Neural cell (in vitro differentiated cells): ENCODE measurements around the gene CLTCL1. TPM values are rescaled to one million over a fixed set of nuclear protein-coding genes. Genes with fewer than 3 reads are reported as not detected.

Experiments
- H2AFZ ChIP-seq: fragments of 200-600, 300-800 bp; sonication (generic), shearing (Covaris generic); 2 replicates; pipeline ENCODE4 v1.6.0; 2014; ENCODE audit warnings: low read depth, mild to moderate bottlenecking, antibody characterized with exemption, low read length, moderate library complexity
- H3F3A ChIP-seq: fragments of 200-600 bp; shearing (Covaris generic); 2 replicates; pipeline ENCODE4 v1.6.1; 2016; ENCODE audit warnings: mild to moderate bottlenecking, moderate library complexity, mixed read lengths, antibody characterized with exemption, low read length; ENCODE audit not compliant: insufficient read depth, poor library complexity, severe bottlenecking
- H3K27ac ChIP-seq: fragments of 200-600, 300-800 bp; sonication (generic), shearing (Covaris generic); 2 replicates; pipeline ENCODE4 v1.5.1; 2014; ENCODE audit warnings: mild to moderate bottlenecking, low read length, moderate library complexity
- H3K27me3 ChIP-seq: fragments of 300-800, 200-600 bp; sonication (generic), shearing (Covaris generic); 2 replicates; pipeline ENCODE4 v1.6.0; 2014; ENCODE audit warnings: mild to moderate bottlenecking, low read depth, low read length, moderate library complexity; ENCODE audit not compliant: insufficient read depth
- H3K36me3 ChIP-seq: fragments of 300-800, 200-600 bp; sonication (generic), shearing (Covaris generic); 2 replicates; pipeline ENCODE4 v1.5.1; 2014; ENCODE audit warnings: mild to moderate bottlenecking, antibody characterized with exemption, low read length, moderate library complexity; ENCODE audit not compliant: insufficient read depth
- H3K4me2 ChIP-seq: fragments of 300-800, 200-600 bp; sonication (generic), shearing (Covaris generic); 2 replicates; pipeline ENCODE4 v1.6.0; 2014; ENCODE audit warnings: mild to moderate bottlenecking, low read length
- H3K4me3 ChIP-seq: fragments of 300-800, 200-600 bp; sonication (generic), shearing (Covaris generic); 2 replicates; pipeline ENCODE4 v1.5.1; 2014; ENCODE audit warnings: mild to moderate bottlenecking, low read length, moderate library complexity
- H3K79me2 ChIP-seq: fragments of 200-600 bp; shearing (Covaris generic); replicated peaks from 2 replicates; pipeline ENCODE4 v1.6.0; 2014; ENCODE audit warnings: mild to moderate bottlenecking, low read length, moderate library complexity; ENCODE audit not compliant: insufficient read depth
- H3K9ac ChIP-seq: fragments of 300-800, 200-600 bp; sonication (generic), shearing (Covaris generic); 2 replicates; pipeline ENCODE4 v1.6.1; 2016; ENCODE audit warnings: mild to moderate bottlenecking, low read length, mixed read lengths
- H3K9me2 ChIP-seq: fragments of 200-600 bp; shearing (Covaris generic); 2 replicates; pipeline ENCODE4 v1.6.1; 2016; ENCODE audit warnings: mild to moderate bottlenecking, low read length, mixed read lengths; ENCODE audit not compliant: insufficient read depth
- H3K9me3 ChIP-seq: fragments of 200-600, 300-800 bp; sonication (generic), shearing (Covaris generic); 2 replicates; pipeline ENCODE4 v1.6.1; 2016; ENCODE audit warnings: mild to moderate bottlenecking, mixed run types, low read length, moderate library complexity, mixed read lengths
- H4K20me1 ChIP-seq: fragments of 200-600 bp; shearing (Covaris generic); 2 replicates; pipeline ENCODE4 v1.6.1; 2016; ENCODE audit warnings: mild to moderate bottlenecking, mixed run types; ENCODE audit not compliant: insufficient read depth
- EP300 ChIP-seq: fragments of 450-650 bp; conservative IDR thresholded peaks from 2 replicates; pipeline ENCODE4 v1.6.1; 2014; ENCODE audit warnings: antibody characterized with exemption, mild to moderate bottlenecking, moderate library complexity; ENCODE audit not compliant: poor library complexity, severe bottlenecking
- EZH2 ChIP-seq: fragments of 200-600, 300-800 bp; shearing (Covaris generic), sonication (generic); IDR thresholded peaks from 2 replicates; pipeline ENCODE4 v1.6.1; 2014; ENCODE audit warnings: antibody characterized with exemption, low read length, borderline replicate concordance, mild to moderate bottlenecking; ENCODE audit not compliant: insufficient read depth, poor library complexity, severe bottlenecking
- MXI1 ChIP-seq: fragments of 450-650 bp; conservative IDR thresholded peaks from 2 replicates; pipeline ENCODE4 v1.6.1; 2014; ENCODE audit warnings: antibody characterized with exemption, mild to moderate bottlenecking; ENCODE audit not compliant: poor library complexity, severe bottlenecking
- POLR2AphosphoS5 ChIP-seq: IDR thresholded peaks from 2 replicates; pipeline ENCODE4 v1.6.1; 2012
- RAD21 ChIP-seq: fragments of 450-650 bp; conservative IDR thresholded peaks from 2 replicates; pipeline ENCODE4 v1.6.1; 2014; ENCODE audit warnings: antibody characterized with exemption, mild to moderate bottlenecking, moderate library complexity
- SMC3 ChIP-seq: fragments of 450-650 bp; conservative IDR thresholded peaks from 2 replicates; pipeline ENCODE4 v1.6.1; 2014; ENCODE audit warnings: antibody characterized with exemption, mild to moderate bottlenecking, moderate library complexity; ENCODE audit not compliant: poor library complexity
- TAF1 ChIP-seq: IDR thresholded peaks from 2 replicates; pipeline ENCODE4 v1.6.1; 2012; ENCODE audit warnings: low read depth
- polyA plus RNA-seq: library from polyadenylated mRNA; depleted of rRNA; stranded (reverse); fragments of >200 nt; gene quantifications from 2 replicates; pipeline ENCODE4 v1.2.3, GENCODE V29; 2014
- TF ChIP-seq, protein P1 (sequence below): IDR thresholded peaks from 2 replicates; pipeline ENCODE4 v1.6.1; 2012; ENCODE audit warnings: borderline replicate concordance
- TF ChIP-seq, protein P2 (sequence below): fragments of 450-650 bp; IDR thresholded peaks from 2 replicates; pipeline ENCODE4 v1.5.1; 2014; ENCODE audit warnings: antibody characterized with exemption, mild to moderate bottlenecking, moderate library complexity; ENCODE audit not compliant: poor library complexity, severe bottlenecking

The CLTCL1 gene
- polyA plus RNA-seq, 1 donor from 2014 or later, result 7.8 TPM

DNA sequence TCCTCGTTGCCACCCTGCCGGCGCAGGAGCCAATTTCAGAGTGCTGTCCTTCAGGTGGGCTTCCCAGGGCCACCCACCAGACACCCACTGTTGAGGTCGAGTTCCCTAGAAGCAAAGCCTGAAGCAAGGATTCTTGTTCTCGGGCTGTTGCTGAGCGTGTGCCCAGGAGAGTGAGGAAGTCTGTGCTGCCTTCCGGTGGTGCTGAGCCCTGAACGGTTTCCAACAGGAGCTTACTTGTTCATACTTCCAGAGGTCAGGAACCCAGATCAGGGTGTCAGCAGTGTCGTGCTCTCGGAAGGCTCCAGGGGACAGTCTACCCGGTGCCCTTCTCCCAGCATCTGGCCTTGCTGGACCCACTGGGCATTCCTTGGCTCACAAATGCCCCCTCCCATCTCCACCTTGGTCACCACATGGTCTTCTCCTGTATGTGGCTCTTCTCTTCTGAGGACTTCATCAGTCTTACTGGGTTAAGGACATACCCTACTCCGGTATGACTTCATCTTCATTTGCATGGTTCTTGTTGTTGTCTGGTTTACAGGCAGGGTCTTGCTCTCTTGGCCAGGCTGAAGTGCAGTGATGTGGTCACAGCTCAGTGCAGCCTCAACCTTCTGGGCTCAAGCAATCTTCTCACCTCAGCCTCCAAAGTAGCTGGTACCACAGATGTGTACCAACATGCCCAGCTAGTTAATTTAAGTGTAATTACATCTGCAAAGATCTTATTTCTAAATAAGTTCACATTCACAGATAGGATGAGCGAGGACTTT lies 124.2 kb downstream of the CLTCL1 start:
- Histone ChIP-seq H3K4me3 (no peak overlapping the region), H3K9me2 (no peaks in the 10 kb centered on the region), H3K36me3 (no peaks in the 10 kb centered on the region), H4K20me1 (no peaks in the 10 kb centered on the region), H3K27ac (no peak overlapping the region), H3K27me3 (peaks cover 38% of the 10 kb centered on the region), H2AFZ (no peak overlapping the region), H3K9ac (no peak overlapping the region), H3K4me2 (no peak overlapping the region), H3K79me2 (peaks cover 7% of the 10 kb centered on the region), H3F3A (no peaks in the 10 kb centered on the region), H3K9me3 (no peaks in the 10 kb centered on the region)
- no peak for TF ChIP-seq RAD21
- TF ChIP-seq, protein P1, sequence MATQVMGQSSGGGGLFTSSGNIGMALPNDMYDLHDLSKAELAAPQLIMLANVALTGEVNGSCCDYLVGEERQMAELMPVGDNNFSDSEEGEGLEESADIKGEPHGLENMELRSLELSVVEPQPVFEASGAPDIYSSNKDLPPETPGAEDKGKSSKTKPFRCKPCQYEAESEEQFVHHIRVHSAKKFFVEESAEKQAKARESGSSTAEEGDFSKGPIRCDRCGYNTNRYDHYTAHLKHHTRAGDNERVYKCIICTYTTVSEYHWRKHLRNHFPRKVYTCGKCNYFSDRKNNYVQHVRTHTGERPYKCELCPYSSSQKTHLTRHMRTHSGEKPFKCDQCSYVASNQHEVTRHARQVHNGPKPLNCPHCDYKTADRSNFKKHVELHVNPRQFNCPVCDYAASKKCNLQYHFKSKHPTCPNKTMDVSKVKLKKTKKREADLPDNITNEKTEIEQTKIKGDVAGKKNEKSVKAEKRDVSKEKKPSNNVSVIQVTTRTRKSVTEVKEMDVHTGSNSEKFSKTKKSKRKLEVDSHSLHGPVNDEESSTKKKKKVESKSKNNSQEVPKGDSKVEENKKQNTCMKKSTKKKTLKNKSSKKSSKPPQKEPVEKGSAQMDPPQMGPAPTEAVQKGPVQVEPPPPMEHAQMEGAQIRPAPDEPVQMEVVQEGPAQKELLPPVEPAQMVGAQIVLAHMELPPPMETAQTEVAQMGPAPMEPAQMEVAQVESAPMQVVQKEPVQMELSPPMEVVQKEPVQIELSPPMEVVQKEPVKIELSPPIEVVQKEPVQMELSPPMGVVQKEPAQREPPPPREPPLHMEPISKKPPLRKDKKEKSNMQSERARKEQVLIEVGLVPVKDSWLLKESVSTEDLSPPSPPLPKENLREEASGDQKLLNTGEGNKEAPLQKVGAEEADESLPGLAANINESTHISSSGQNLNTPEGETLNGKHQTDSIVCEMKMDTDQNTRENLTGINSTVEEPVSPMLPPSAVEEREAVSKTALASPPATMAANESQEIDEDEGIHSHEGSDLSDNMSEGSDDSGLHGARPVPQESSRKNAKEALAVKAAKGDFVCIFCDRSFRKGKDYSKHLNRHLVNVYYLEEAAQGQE, result no peak
- TF ChIP-seq TAF1, result no peak
- TF ChIP-seq, protein P2, sequence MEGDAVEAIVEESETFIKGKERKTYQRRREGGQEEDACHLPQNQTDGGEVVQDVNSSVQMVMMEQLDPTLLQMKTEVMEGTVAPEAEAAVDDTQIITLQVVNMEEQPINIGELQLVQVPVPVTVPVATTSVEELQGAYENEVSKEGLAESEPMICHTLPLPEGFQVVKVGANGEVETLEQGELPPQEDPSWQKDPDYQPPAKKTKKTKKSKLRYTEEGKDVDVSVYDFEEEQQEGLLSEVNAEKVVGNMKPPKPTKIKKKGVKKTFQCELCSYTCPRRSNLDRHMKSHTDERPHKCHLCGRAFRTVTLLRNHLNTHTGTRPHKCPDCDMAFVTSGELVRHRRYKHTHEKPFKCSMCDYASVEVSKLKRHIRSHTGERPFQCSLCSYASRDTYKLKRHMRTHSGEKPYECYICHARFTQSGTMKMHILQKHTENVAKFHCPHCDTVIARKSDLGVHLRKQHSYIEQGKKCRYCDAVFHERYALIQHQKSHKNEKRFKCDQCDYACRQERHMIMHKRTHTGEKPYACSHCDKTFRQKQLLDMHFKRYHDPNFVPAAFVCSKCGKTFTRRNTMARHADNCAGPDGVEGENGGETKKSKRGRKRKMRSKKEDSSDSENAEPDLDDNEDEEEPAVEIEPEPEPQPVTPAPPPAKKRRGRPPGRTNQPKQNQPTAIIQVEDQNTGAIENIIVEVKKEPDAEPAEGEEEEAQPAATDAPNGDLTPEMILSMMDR, result no peak
- no peak for TF ChIP-seq POLR2AphosphoS5
- no peak for TF ChIP-seq EZH2
- TF ChIP-seq SMC3, result no peak
- no peak for TF ChIP-seq MXI1
- no peak for TF ChIP-seq EP300

DNA sequence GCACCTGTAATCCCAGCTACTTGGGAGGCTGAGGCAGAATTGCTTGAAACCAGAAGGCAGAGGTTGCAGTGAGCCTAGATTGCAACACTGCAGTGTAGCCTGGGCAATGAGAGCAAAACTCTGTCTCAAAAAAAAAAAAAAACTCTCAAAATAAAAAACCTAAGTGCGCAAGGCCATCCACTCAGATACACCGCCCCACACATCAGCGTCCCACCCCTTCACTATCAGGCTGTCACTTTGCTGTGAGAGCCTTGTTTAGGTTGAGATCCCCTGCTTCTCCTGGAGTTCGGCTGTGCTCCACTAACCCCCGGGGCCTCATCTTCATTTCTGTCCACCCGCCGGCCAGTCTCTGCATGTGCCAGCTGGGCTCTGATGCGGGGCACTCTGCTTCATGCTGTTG lies 125.1 kb downstream of the CLTCL1 start:
- H3K27me3 ChIP-seq, result peaks cover 38% of the 10 kb centered on the region

More for the DNA sequence above, 125.1 kb downstream of the CLTCL1 start:
- Histone ChIP-seq H3K79me2 (no peaks in the 10 kb centered on the region), H3K9me3 (no peaks in the 10 kb centered on the region), H3K4me2 (no peak overlapping the region), H3K36me3 (no peaks in the 10 kb centered on the region), H3F3A (no peaks in the 10 kb centered on the region), H3K9me2 (no peaks in the 10 kb centered on the region), H4K20me1 (no peaks in the 10 kb centered on the region), H3K9ac (no peak overlapping the region), H3K27ac (no peak overlapping the region), H3K4me3 (no peak overlapping the region), H2AFZ (no peak overlapping the region)
- TF ChIP-seq, protein P2, result no peak
- TF ChIP-seq TAF1 (no peak), SMC3 (no peak), POLR2AphosphoS5 (no peak), EP300 (no peak), EZH2 (no peak), MXI1 (no peak), RAD21 (no peak)
- TF ChIP-seq, protein P1, result no peak
